KMS-11 (cell line): ENCODE data around the gene ARL1.
"Not testable (repeated sequence)": the region's sequence is repeated elsewhere in the genome, so short reads cannot be mapped to it uniquely, and the experiment has no call there.

Source experiments
- H2AFZ ChIP-seq: fragments of 200-600 bp; sonication (generic); 2 replicates; pipeline ENCODE4 v1.6.1; 2016; ENCODE audit warnings: antibody characterized with exemption, mixed run types, low read depth
- H3K27ac ChIP-seq: fragments of 200-600 bp; sonication (generic); 2 replicates; pipeline ENCODE4 v1.6.1; 2016; ENCODE audit warnings: mild to moderate bottlenecking, mixed run types
- H3K27me3 ChIP-seq: fragments of 200-600 bp; sonication (generic); 2 replicates; pipeline ENCODE4 v1.6.1; 2017; ENCODE audit warnings: mild to moderate bottlenecking, low read depth, mixed run types, moderate library complexity; ENCODE audit not compliant: insufficient read depth
- H3K36me3 ChIP-seq: fragments of 200-600 bp; sonication (generic); 2 replicates; pipeline ENCODE4 v1.6.1; 2017; ENCODE audit warnings: mild to moderate bottlenecking, mixed run types; ENCODE audit not compliant: insufficient read depth
- H3K4me1 ChIP-seq: fragments of 200-600 bp; sonication (generic); 2 replicates; pipeline ENCODE4 v1.6.1; 2016; ENCODE audit warnings: mild to moderate bottlenecking, low read depth, mixed run types; ENCODE audit not compliant: poor library complexity, severe bottlenecking
- H3K4me2 ChIP-seq: fragments of 200-600 bp; sonication (generic); 2 replicates; pipeline ENCODE4 v1.7.0; 2016; ENCODE audit warnings: mild to moderate bottlenecking, mixed run types
- H3K4me3 ChIP-seq: fragments of 200-600 bp; sonication (generic); IDR thresholded peaks from 2 replicates; pipeline ENCODE4 v1.6.1; 2017; ENCODE audit warnings: low read depth, low read length, mixed read lengths; ENCODE audit not compliant: insufficient read depth
- H3K79me2 ChIP-seq: fragments of 200-600 bp; sonication (generic); 2 replicates; pipeline ENCODE4 v1.6.1; 2016; ENCODE audit warnings: low read depth, mixed run types; ENCODE audit not compliant: insufficient read depth
- H3K9ac ChIP-seq: fragments of 200-600 bp; sonication (generic); 2 replicates; pipeline ENCODE4 v1.6.1; 2016; ENCODE audit warnings: mild to moderate bottlenecking, mixed run types
- H4K20me1 ChIP-seq: fragments of 200-600 bp; sonication (generic); 2 replicates; pipeline ENCODE4 v1.6.1; 2016; ENCODE audit warnings: mild to moderate bottlenecking, mixed run types; ENCODE audit not compliant: insufficient read depth
- CTCF ChIP-seq: fragments of 200-600 bp; sonication (generic); conservative IDR thresholded peaks from 2 replicates; pipeline ENCODE4 v1.6.1; 2017; ENCODE audit warnings: low read depth, mild to moderate bottlenecking, antibody characterized with exemption, low read length, moderate library complexity, mixed read lengths

ARL1 gene

GRCh38 chr12:101414533-101415119 lies 7.1 kb upstream of the ARL1 start:
- Histone ChIP-seq H3K9ac (no peak overlapping the region), H3K4me2 (no peak overlapping the region), H2AFZ (no peak overlapping the region), H3K27ac (no peak overlapping the region), H3K4me1 (no peaks in the 10 kb centered on the region), H3K36me3 (no peaks in the 10 kb centered on the region), H4K20me1 (no peaks in the 10 kb centered on the region), H3K27me3 (no peaks in the 10 kb centered on the region), H3K4me3 (no peak overlapping the region), H3K79me2 (no peaks in the 10 kb centered on the region)
- TF ChIP-seq CTCF, result peak; percentile 77

GRCh38 chr12:101410169-101410568 lies 2.6 kb upstream of the ARL1 start:
- H3K27ac ChIP-seq, H3K4me3 ChIP-seq, H3K27me3 ChIP-seq, H3K4me2 ChIP-seq, H4K20me1 ChIP-seq, H3K9ac ChIP-seq, H3K36me3 ChIP-seq, H2AFZ ChIP-seq: not testable (repeated sequence)
- H3K4me1 ChIP-seq, result peaks cover 16% of the 10 kb centered on the region
- peaks cover 14% of the 10 kb centered on the region; the same call in 1 of the 2 replicates for H3K79me2 ChIP-seq

- no peak for TF ChIP-seq CTCF
- Histone ChIP-seq H2AFZ (peak overlapping the region; percentile 90), H3K4me1 (peaks cover 17% of the 10 kb centered on the region), H3K4me3 (no peak overlapping the region), H3K9ac (peak overlapping the region; percentile 78; the same call in 1 of the 2 replicates), H3K27me3 (no peaks in the 10 kb centered on the region), H3K4me2 (peak overlapping the region; percentile 95), H3K36me3 (no peaks in the 10 kb centered on the region), H4K20me1 (no peaks in the 10 kb centered on the region), H3K79me2 (peaks cover 24% of the 10 kb centered on the region; the same call in 1 of the 2 replicates), H3K27ac (peak overlapping the region; percentile 68; the same call in 1 of the 2 replicates)
These were observed 530 bp downstream of the ARL1 start for GRCh38 chr12:101407049-101407435.

- H2AFZ ChIP-seq, H3K4me1 ChIP-seq, H3K27me3 ChIP-seq, H3K36me3 ChIP-seq, H3K4me3 ChIP-seq, H3K9ac ChIP-seq, H3K4me2 ChIP-seq, H3K79me2 ChIP-seq, H3K27ac ChIP-seq, H4K20me1 ChIP-seq: not testable (repeated sequence)
These were observed 16.4 kb downstream of the ARL1 start for GRCh38 chr12:101391181-101391580.

GRCh38 chr12:101379149-101379548 lies 28.4 kb downstream of the ARL1 start:
- TF ChIP-seq CTCF, result no peak
- Histone ChIP-seq H2AFZ (no peak overlapping the region), H3K9ac (no peak overlapping the region), H3K4me1 (no peaks in the 10 kb centered on the region), H3K4me2 (no peak overlapping the region), H3K27ac (no peak overlapping the region), H3K27me3 (no peaks in the 10 kb centered on the region), H3K79me2 (no peaks in the 10 kb centered on the region), H4K20me1 (no peaks in the 10 kb centered on the region), H3K4me3 (no peak overlapping the region), H3K36me3 (no peaks in the 10 kb centered on the region; the same call in 1 of the 2 replicates)
